ENCODE measurements around the gene OSBPL3. TPM values are rescaled to one million over a fixed set of nuclear protein-coding genes. Genes with fewer than 3 reads are reported as not detected.

Gene OSBPL3
- polyA plus RNA-seq, 3 donors, result 2.6 to 9.2 (median 3.7) TPM

GRCh38 chr7:24836084-24836483 lies 143.9 kb downstream of the OSBPL3 start:
- H3K36me3 ChIP-seq (replicated peaks in 1 of 2; ENCODE audit: control insufficient read depth in 1 of 2, insufficient read depth in 2 of 2, low read length in 2 of 2), result peaks cover 0 to 7% of the 10 kb centered on the region in 2 donors
- peak; percentile 33 to 60 (median 56) for DNase-seq
- H3K4me3 ChIP-seq (replicated peaks in 1 of 3; ENCODE audit: low read depth in 2 of 3, low read length in 3 of 3), result no peak overlapping the region
- no peaks in the 10 kb centered on the region for H3K27me3 Mint-ChIP-seq (ENCODE audit: low read depth in 3 of 3)
- H3K27ac ChIP-seq (ENCODE audit: low read depth in 1 of 2, low read length in 2 of 2), result peak overlapping the region in 1 of 2 donors; percentile 32
- H3K4me1 ChIP-seq (ENCODE audit: control insufficient read depth in 1 of 2, insufficient read depth in 2 of 2, low read length in 2 of 2), result peaks cover 47 to 50% of the 10 kb centered on the region in 2 donors
- no peaks in the 10 kb centered on the region for H3K9me3 ChIP-seq (replicated peaks in 1 of 2; ENCODE audit: control insufficient read depth in 1 of 2, insufficient read depth in 1 of 2, low read length in 2 of 2)
- peaks cover 51% of the 10 kb centered on the region for H3K4me1 Mint-ChIP-seq
- no peaks in the 10 kb centered on the region for H3K79me2 ChIP-seq (ENCODE audit: insufficient read depth, low read length)
- peaks cover 5 to 6% of the 10 kb centered on the region in 2 donors for H3K36me3 Mint-ChIP-seq
- WGBS (ENCODE audit: insufficient coverage), result no CpG with 5 or more reads among the region's 2 CpGs
- intact Hi-C loops (cut with micrococcal nuclease), result loop anchor here (10.0 kb wide), 2 partner anchors 51 to 149 kb away; partner anchors contain the start of gene OSBPL3 (in 1 of the 2)
- no peaks in the 10 kb centered on the region for H3K27me3 ChIP-seq (ENCODE audit: control insufficient read depth in 2 of 2, insufficient read depth in 2 of 2, low read length in 2 of 2)
- TF ChIP-seq CTCF (IDR thresholded peaks at IDR 0.05), result no peak
- no peak overlapping the region for H2AFZ ChIP-seq (ENCODE audit: insufficient read depth, low read depth, low read length, poor library complexity, severe bottlenecking)
- no peak overlapping the region for H3K9ac ChIP-seq (ENCODE audit: insufficient read depth, low read length, poor library complexity, severe bottlenecking)
- peak overlapping the region in 1 of 2 donors; percentile 11 for H3K4me3 Mint-ChIP-seq
- H3K27ac Mint-ChIP-seq, result peak overlapping the region in 1 of 7 donors; percentile 35
- H3K9me3 Mint-ChIP-seq, result no peaks in the 10 kb centered on the region
- H4K20me1 ChIP-seq (ENCODE audit: insufficient read depth, low read length), result no peaks in the 10 kb centered on the region
- no peak overlapping the region for H3K4me2 ChIP-seq (replicated peaks; ENCODE audit: extremely low read depth, low read length, poor library complexity, severe bottlenecking)

GRCh38 chr7:24835643-24836042 lies 144.3 kb downstream of the OSBPL3 start:
- Histone ChIP-seq H2AFZ (ENCODE audit: insufficient read depth, low read depth, low read length, poor library complexity, severe bottlenecking) (no peak overlapping the region), H4K20me1 (ENCODE audit: insufficient read depth, low read length) (no peaks in the 10 kb centered on the region), H3K27ac (ENCODE audit: low read depth in 1 of 2, low read length in 2 of 2) (peak overlapping the region in 1 of 2 donors; percentile 32), H3K79me2 (ENCODE audit: insufficient read depth, low read length) (no peaks in the 10 kb centered on the region), H3K36me3 (replicated peaks in 1 of 2; ENCODE audit: control insufficient read depth in 1 of 2, insufficient read depth in 2 of 2, low read length in 2 of 2) (peaks cover 0 to 7% of the 10 kb centered on the region in 2 donors), H3K4me2 (replicated peaks; ENCODE audit: extremely low read depth, low read length, poor library complexity, severe bottlenecking) (no peak overlapping the region), H3K27me3 (ENCODE audit: control insufficient read depth in 2 of 2, insufficient read depth in 2 of 2, low read length in 2 of 2) (no peaks in the 10 kb centered on the region), H3K9ac (ENCODE audit: insufficient read depth, low read length, poor library complexity, severe bottlenecking) (no peak overlapping the region), H3K9me3 (replicated peaks in 1 of 2; ENCODE audit: control insufficient read depth in 1 of 2, insufficient read depth in 1 of 2, low read length in 2 of 2) (no peaks in the 10 kb centered on the region), H3K4me1 (ENCODE audit: control insufficient read depth in 1 of 2, insufficient read depth in 2 of 2, low read length in 2 of 2) (peaks cover 51 to 54% of the 10 kb centered on the region in 2 donors), H3K4me3 (replicated peaks in 1 of 3; ENCODE audit: low read depth in 2 of 3, low read length in 3 of 3) (no peak overlapping the region)
- Mint-ChIP-seq H3K36me3 (peaks cover 5 to 6% of the 10 kb centered on the region in 2 donors), H3K9me3 (no peaks in the 10 kb centered on the region), H3K27ac (no peak overlapping the region), H3K4me3 (no peak overlapping the region), H3K4me1 (peaks cover 56% of the 10 kb centered on the region), H3K27me3 (ENCODE audit: low read depth in 3 of 3) (no peaks in the 10 kb centered on the region)
- WGBS (ENCODE audit: insufficient coverage), result 0% methylated on average over 1 of the region's 3 CpGs
- TF ChIP-seq CTCF (IDR thresholded peaks at IDR 0.05), result no peak
- no peak for DNase-seq
- intact Hi-C loops (cut with micrococcal nuclease), result loop anchor here (10.0 kb wide), 2 partner anchors 51 to 149 kb away; partner anchors contain the start of gene OSBPL3 (in 1 of the 2)
